ENCODE measurements around the gene PDZK1.
"Not testable (repeated sequence)": the region's sequence is repeated elsewhere in the genome, so short reads cannot be mapped to it uniquely, and the experiment has no call there.

The PDZK1 gene

GRCh38 chr1:145730900-145731299 lies 23.7 kb upstream of the PDZK1 start:
- no peak overlapping the region for H3K4me3 ChIP-seq (ENCODE audit: control insufficient read depth, low read depth, low read length)
- TF ChIP-seq, protein P1, sequence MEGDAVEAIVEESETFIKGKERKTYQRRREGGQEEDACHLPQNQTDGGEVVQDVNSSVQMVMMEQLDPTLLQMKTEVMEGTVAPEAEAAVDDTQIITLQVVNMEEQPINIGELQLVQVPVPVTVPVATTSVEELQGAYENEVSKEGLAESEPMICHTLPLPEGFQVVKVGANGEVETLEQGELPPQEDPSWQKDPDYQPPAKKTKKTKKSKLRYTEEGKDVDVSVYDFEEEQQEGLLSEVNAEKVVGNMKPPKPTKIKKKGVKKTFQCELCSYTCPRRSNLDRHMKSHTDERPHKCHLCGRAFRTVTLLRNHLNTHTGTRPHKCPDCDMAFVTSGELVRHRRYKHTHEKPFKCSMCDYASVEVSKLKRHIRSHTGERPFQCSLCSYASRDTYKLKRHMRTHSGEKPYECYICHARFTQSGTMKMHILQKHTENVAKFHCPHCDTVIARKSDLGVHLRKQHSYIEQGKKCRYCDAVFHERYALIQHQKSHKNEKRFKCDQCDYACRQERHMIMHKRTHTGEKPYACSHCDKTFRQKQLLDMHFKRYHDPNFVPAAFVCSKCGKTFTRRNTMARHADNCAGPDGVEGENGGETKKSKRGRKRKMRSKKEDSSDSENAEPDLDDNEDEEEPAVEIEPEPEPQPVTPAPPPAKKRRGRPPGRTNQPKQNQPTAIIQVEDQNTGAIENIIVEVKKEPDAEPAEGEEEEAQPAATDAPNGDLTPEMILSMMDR (conservative IDR thresholded peaks at IDR 0.05; ENCODE audit: control insufficient read depth, insufficient read depth, low read depth, low read length), result no peak

DNA sequence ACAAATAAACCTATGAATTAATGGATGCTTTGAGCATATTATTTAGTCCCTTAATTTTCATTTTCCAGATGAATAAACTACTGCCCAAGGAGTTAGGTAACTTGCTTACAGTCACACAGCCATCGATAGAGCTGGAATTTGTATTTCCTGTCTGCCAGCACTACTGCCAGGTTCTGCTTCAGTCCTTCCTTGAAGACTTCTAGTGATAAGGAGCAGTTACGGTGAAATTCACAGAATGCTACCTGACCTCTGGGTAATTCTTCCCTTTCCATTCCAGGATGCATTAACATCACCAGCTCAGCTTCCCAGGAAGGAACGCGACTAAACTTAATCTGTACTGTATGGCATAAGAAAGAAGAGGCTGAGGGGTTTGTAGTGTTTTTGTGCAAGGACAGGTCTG lies 23.3 kb upstream of the PDZK1 start:
- DNase-seq (ENCODE audit: low read depth), result no peak
- no peak overlapping the region for H3K4me3 ChIP-seq (ENCODE audit: control insufficient read depth, low read depth, low read length)
- TF ChIP-seq, protein P1 (conservative IDR thresholded peaks at IDR 0.05; ENCODE audit: control insufficient read depth, insufficient read depth, low read depth, low read length), result no peak

More at GRCh38 chr1:145730900-145731299, 23.7 kb upstream of the PDZK1 start:
- no peak for DNase-seq (ENCODE audit: low read depth)

- no peak overlapping the region for H3K4me3 ChIP-seq (ENCODE audit: control insufficient read depth, low read depth, low read length)
- TF ChIP-seq, protein P1 (conservative IDR thresholded peaks at IDR 0.05; ENCODE audit: control insufficient read depth, insufficient read depth, low read depth, low read length), result no peak
- DNase-seq (ENCODE audit: low read depth), result peak; percentile 38
Observed at GRCh38 chr1:145729666-145730436, 22.7 kb upstream of the PDZK1 start.

- TF ChIP-seq, protein P1 (conservative IDR thresholded peaks at IDR 0.05; ENCODE audit: control insufficient read depth, insufficient read depth, low read depth, low read length), result no peak
- DNase-seq (ENCODE audit: low read depth), result peak; percentile 63
- H3K4me3 ChIP-seq (ENCODE audit: control insufficient read depth, low read depth, low read length), result no peak overlapping the region
Observed at GRCh38 chr1:145729196-145729595, 22.0 kb upstream of the PDZK1 start.

GRCh38 chr1:145726193-145726592 lies 19.0 kb upstream of the PDZK1 start:
- not testable (repeated sequence) for H3K4me3 ChIP-seq (ENCODE audit: control insufficient read depth, low read depth, low read length); DNase-seq (ENCODE audit: low read depth)

- TF ChIP-seq, protein P1 (conservative IDR thresholded peaks at IDR 0.05; ENCODE audit: control insufficient read depth, insufficient read depth, low read depth, low read length), result peak; percentile 68
- peak; percentile 55 for DNase-seq (ENCODE audit: low read depth)
- H3K4me3 ChIP-seq (ENCODE audit: control insufficient read depth, low read depth, low read length), result peak overlapping the region; percentile 41
Observed at GRCh38 chr1:145720878-145721671, 13.9 kb upstream of the PDZK1 start.

DNA sequence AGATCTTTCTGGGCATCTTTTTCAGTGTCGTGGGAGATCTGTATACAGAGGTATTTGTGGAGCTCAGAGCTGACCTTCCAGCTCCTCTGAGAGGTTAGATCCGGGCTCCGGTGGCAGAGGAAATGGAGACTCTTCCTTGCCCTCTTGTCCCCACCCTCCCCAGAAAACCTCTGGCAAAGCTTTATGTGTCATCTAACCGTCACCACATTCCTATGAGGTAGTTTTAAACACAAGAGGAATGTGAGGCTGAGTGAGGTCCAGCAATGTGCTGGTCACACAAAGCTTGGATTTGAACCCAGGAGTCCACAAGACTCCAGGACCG lies 13.3 kb upstream of the PDZK1 start:
- TF ChIP-seq, protein P1 (conservative IDR thresholded peaks at IDR 0.05; ENCODE audit: control insufficient read depth, insufficient read depth, low read depth, low read length), result no peak
- no peak overlapping the region for H3K4me3 ChIP-seq (ENCODE audit: control insufficient read depth, low read depth, low read length)
- peak; percentile 84 for DNase-seq (ENCODE audit: low read depth)
